HT-29 (cell line): Measurements from ENCODE around the gene TAS2R41. TPM values are rescaled to one million over a fixed set of nuclear protein-coding genes. Genes with fewer than 3 reads are reported as not detected.
"Not testable (repeated sequence)": the region's sequence is repeated elsewhere in the genome, so short reads cannot be mapped to it uniquely, and the experiment has no call there.

Source experiments
- DNase-seq: peaks from one replicate; pipeline ENCODE4 v3.0.0-alpha.2; 2015; ENCODE audit warnings: low spot score
- total RNA-seq: library from RNA; depleted of rRNA; stranded (reverse); fragments of >200 nt; shearing (Covaris generic); gene quantifications from 2 replicates; pipeline ENCODE4 v1.2.3, GENCODE V29; 2014; rRNA removed

TAS2R41 gene
- total RNA-seq, 1 experiment from 2014 or later, result not detected

- DNase-seq, result no peak
These were observed 39.3 kb downstream of the TAS2R41 start for GRCh38 chr7:143516981-143517380.

GRCh38 chr7:143518521-143518920 is 40.8 kb downstream of the TAS2R41 start:
- DNase-seq, result no peak

DNA sequence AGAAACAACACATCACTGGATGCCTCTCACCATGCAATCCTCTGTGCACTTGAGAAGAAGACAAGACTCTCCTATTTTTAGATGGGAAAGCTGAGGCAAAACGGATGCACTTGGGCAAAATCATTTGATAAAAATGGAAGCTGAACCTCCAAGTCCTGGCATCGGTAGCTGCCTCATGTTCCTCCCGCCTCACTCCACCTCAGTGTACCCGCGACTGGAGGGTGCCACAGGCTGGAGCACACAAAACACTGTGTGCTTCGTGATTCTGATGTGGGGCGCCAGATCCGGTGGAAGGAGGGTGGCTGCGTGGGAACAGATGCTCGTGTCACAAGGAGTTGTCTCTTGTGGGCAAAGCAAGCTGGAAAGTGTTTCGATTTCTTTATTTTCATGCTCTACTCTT is 41.3 kb downstream of the TAS2R41 start:
- DNase-seq, result no peak

GRCh38 chr7:143519411-143520131 is 41.9 kb downstream of the TAS2R41 start:
- DNase-seq, result no peak

DNA sequence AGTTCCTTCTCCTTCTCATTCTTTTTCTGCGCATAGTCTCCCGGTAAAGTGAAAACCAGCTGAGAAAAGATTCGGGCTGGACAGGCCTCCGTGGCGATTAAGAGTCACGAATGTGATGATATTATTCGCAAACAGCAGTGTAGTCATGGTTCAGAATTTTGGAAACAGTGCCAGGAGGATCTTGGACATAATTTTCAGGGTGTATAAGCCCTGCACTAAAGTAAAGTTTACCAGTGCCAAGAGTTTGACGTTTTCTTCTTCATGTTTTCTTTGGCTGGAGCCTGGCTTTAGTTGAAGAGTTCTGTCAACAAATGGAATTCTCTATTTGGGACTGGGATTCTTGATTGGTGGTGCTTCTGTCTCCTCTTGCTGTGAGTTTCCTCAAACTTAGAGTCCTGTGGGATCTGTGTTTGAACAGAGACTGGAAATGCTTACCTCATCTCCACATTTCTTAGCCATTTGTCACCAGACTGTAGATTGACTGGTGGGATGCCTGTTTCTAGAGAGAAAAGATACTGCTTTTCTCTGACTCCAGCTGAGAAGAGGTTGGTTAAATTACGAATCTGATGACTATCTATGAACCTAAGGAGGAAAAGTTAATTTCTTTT is 44.7 kb downstream of the TAS2R41 start:
- DNase-seq, result not testable (repeated sequence)

Other genes with a start within 250 kb of the TAS2R41 start
- 298 and 301 TPM in 2 replicates for gene GSTK1, start 214.4 kb upstream of the TAS2R41 start, total RNA-seq
- 53.9 and 79.7 TPM in 2 replicates for gene TMEM139, start 192.9 kb upstream of the TAS2R41 start, total RNA-seq
- 26.6 and 27.7 TPM in 2 replicates for gene CASP2, start 189.5 kb upstream of the TAS2R41 start, total RNA-seq
- gene CLCN1, start 161.8 kb upstream of the TAS2R41 start, total RNA-seq, result 2.8 and 3.0 TPM in 2 replicates
- 13.2 and 17.6 TPM in 2 replicates for gene FAM131B, start 115.2 kb upstream of the TAS2R41 start, total RNA-seq
- gene ZYX, start 96.5 kb upstream of the TAS2R41 start, total RNA-seq, result 116 and 148 TPM in 2 replicates
- gene EPHA1, start 69.0 kb upstream of the TAS2R41 start, total RNA-seq, result 54.3 and 65.6 TPM in 2 replicates
- not detected in 2 replicates for gene TAS2R60, start 34.4 kb upstream of the TAS2R41 start, total RNA-seq
- gene CTAGE15, start 93.9 kb downstream of the TAS2R41 start, total RNA-seq, result 0.51 and 1.4 TPM in 2 replicates
- 0.65 and 0.71 TPM in 2 replicates for gene TCAF2, start 143.1 kb downstream of the TAS2R41 start, total RNA-seq